IMR-90 (cell line): Measurements from ENCODE around the gene STARD10. TPM values are rescaled to one million over a fixed set of nuclear protein-coding genes. Genes with fewer than 3 reads are reported as not detected.

Source experiments
- ATAC-seq: fragments of 200-7000 bp; cut with Tn5 transposase; 2 replicates; pipeline ENCODE4 v1.9.1; 2020; ENCODE audit warnings: low read depth, mild to moderate bottlenecking, moderate library complexity
- BruUV-seq: library from RNA; stranded (reverse); fragments of 400-500 nt; replicated peaks from 2 replicates; lab custom pipeline; 2021; lab: Mats Ljungman, UMichigan
- CTCF ChIA-PET: fragments of 300-600 bp; formaldehyde crosslinking; extraction: SDS; loops from one replicate; lab custom pipeline; 2021; ENCODE audit warnings: antibody characterized with exemption; lab: Yijun Ruan, JAX
- POLR2A ChIA-PET: fragments of 300-600 bp; sonication (Branson Sonifier 250); formaldehyde crosslinking; loops from one replicate; lab custom pipeline; 2022; ENCODE audit warnings: antibody characterized with exemption; ENCODE audit not compliant: unreplicated experiment; lab: Charles Lee
- DNase-seq: peaks from one replicate; pipeline ENCODE4 v3.0.0; 2013
- H2AFZ ChIP-seq: replicated peaks from 2 replicates; pipeline ENCODE3; 2013; ENCODE audit warnings: low read length, mild to moderate bottlenecking; ENCODE audit not compliant: poor library complexity
- H2AK5ac ChIP-seq: 2 replicates; pipeline ENCODE4 v1.6.1; 2013; ENCODE audit warnings: low read depth, low read length, inconsistent platforms
- H2AK9ac ChIP-seq: replicated peaks from 2 replicates; pipeline ENCODE3; 2013; ENCODE audit warnings: mild to moderate bottlenecking, low read depth, low read length, moderate library complexity; ENCODE audit not compliant: poor library complexity
- H2BK120ac ChIP-seq: 2 replicates; pipeline ENCODE4 v1.6.1; 2013; ENCODE audit warnings: low read depth, low read length, inconsistent platforms
- H2BK15ac ChIP-seq: 3 replicates; pipeline ENCODE4 v1.6.1; 2013; ENCODE audit warnings: low read depth, low read length, inconsistent platforms
- H2BK20ac ChIP-seq: 2 replicates; pipeline ENCODE4 v1.6.1; 2013; ENCODE audit warnings: low read depth, mild to moderate bottlenecking, inconsistent platforms, low read length, moderate library complexity
- H2BK5ac ChIP-seq: 2 replicates; pipeline ENCODE4 v1.6.1; 2013; ENCODE audit warnings: mild to moderate bottlenecking, low read depth, low read length, inconsistent platforms; ENCODE audit not compliant: poor library complexity, severe bottlenecking
- H3K14ac ChIP-seq: replicated peaks from 2 replicates; pipeline ENCODE4 v1.6.1; 2013; ENCODE audit warnings: low read depth, low read length, inconsistent platforms
- H3K18ac ChIP-seq: 2 replicates; pipeline ENCODE4 v1.6.1; 2013; ENCODE audit warnings: low read depth, low read length, control low read depth
- H3K23ac ChIP-seq: 2 replicates; pipeline ENCODE4 v1.6.1; 2013; ENCODE audit warnings: low read depth, low read length, inconsistent platforms
- H3K27ac ChIP-seq: 2 replicates; pipeline ENCODE4 v1.5.1; 2013; ENCODE audit warnings: mild to moderate bottlenecking, control low read depth, low read length; ENCODE audit not compliant: insufficient read depth
- H3K27me3 ChIP-seq: 2 replicates; pipeline ENCODE4 v1.6.1; 2013; ENCODE audit warnings: low read length; ENCODE audit not compliant: control insufficient read depth, insufficient read depth
- H3K36me3 ChIP-seq: 2 replicates; pipeline ENCODE4 v1.6.1; 2013; ENCODE audit warnings: low read length, mixed read lengths; ENCODE audit not compliant: control insufficient read depth, insufficient read depth
- H3K4ac ChIP-seq: 2 replicates; pipeline ENCODE4 v1.6.1; 2013; ENCODE audit warnings: low read depth, low read length, inconsistent platforms
- H3K4me1 ChIP-seq: 2 replicates; pipeline ENCODE4 v1.6.1; 2013; ENCODE audit warnings: low read length, mixed read lengths; ENCODE audit not compliant: control insufficient read depth, insufficient read depth
- H3K4me2 ChIP-seq: 2 replicates; pipeline ENCODE4 v1.6.1; 2013; ENCODE audit warnings: low read depth, mild to moderate bottlenecking, control low read depth, low read length, moderate library complexity
- H3K4me3 ChIP-seq: 2 replicates; pipeline ENCODE4 v1.5.1; 2013; ENCODE audit warnings: low read depth, mild to moderate bottlenecking, control low read depth, low read length, moderate library complexity; ENCODE audit not compliant: insufficient read depth
- H3K56ac ChIP-seq: 2 replicates; pipeline ENCODE4 v1.6.1; 2013; ENCODE audit warnings: low read length, inconsistent platforms; ENCODE audit not compliant: insufficient read depth; ENCODE audit errors: extremely low read depth
- H3K79me1 ChIP-seq, 2 experiments: 2 replicates each; pipeline ENCODE4 v1.6.1; 2013; ENCODE audit warnings: low read length in 2 of 2, inconsistent platforms in 1 of 2, low read depth in 1 of 2
- H3K9ac ChIP-seq: 2 replicates; pipeline ENCODE4 v1.6.1; 2013; ENCODE audit warnings: low read depth, low read length, control low read depth
- H3K9me1 ChIP-seq: 2 replicates; pipeline ENCODE4 v1.6.1; 2013; ENCODE audit warnings: low read length, inconsistent platforms; ENCODE audit not compliant: insufficient read depth
- H3K9me3 ChIP-seq: 2 replicates; pipeline ENCODE4 v1.6.1; 2013; ENCODE audit warnings: low read length; ENCODE audit not compliant: control insufficient read depth, insufficient read depth
- H4K20me1 ChIP-seq: 2 replicates; pipeline ENCODE4 v1.6.1; 2013; ENCODE audit warnings: low read length, inconsistent platforms; ENCODE audit not compliant: insufficient read depth
- H4K5ac ChIP-seq: 2 replicates; pipeline ENCODE4 v1.6.1; 2013; ENCODE audit warnings: mild to moderate bottlenecking, low read depth, low read length, control low read depth
- H4K8ac ChIP-seq, 2 experiments: 2 replicates each; pipeline ENCODE4 v1.6.1; 2013; ENCODE audit warnings: low read depth in 2 of 2, low read length in 2 of 2, control low read depth in 1 of 2, inconsistent platforms in 1 of 2
- H4K91ac ChIP-seq: 2 replicates; pipeline ENCODE4 v1.6.1; 2013; ENCODE audit warnings: low read depth, low read length, inconsistent platforms; ENCODE audit not compliant: insufficient read depth
- CHD1 ChIP-seq: IDR thresholded peaks from 2 replicates; pipeline ENCODE4 v1.6.1; 2012; ENCODE audit warnings: low read depth, low read length, improper control_type of control experiment
- ELK1 ChIP-seq: fragments of 150-350 bp; IDR thresholded peaks from 2 replicates; pipeline ENCODE4 v1.6.1; 2016; ENCODE audit warnings: low read depth, mild to moderate bottlenecking, low read length, moderate library complexity, borderline replicate concordance
- FOS ChIP-seq: fragments of 150-350 bp; IDR thresholded peaks from 2 replicates; pipeline ENCODE4 v1.6.1; 2016; ENCODE audit warnings: low read depth, low read length
- MAFK ChIP-seq: IDR thresholded peaks from 2 replicates; pipeline ENCODE4 v1.6.1; 2012; ENCODE audit warnings: low read depth, low read length, improper control_type of control experiment
- MXI1 ChIP-seq: IDR thresholded peaks from 2 replicates; pipeline ENCODE4 v1.6.1; 2012; ENCODE audit warnings: low read depth, mild to moderate bottlenecking, low read length, moderate library complexity, borderline replicate concordance
- NFE2L2 ChIP-seq: fragments of 150-350 bp; IDR thresholded peaks from 2 replicates; pipeline ENCODE4 v1.6.1; 2016; ENCODE audit warnings: low read depth, mild to moderate bottlenecking, low read length
- SMC3 ChIP-seq: fragments of 150-350 bp; IDR thresholded peaks from 2 replicates; pipeline ENCODE4 v1.6.1; 2016; ENCODE audit warnings: low read depth, mild to moderate bottlenecking, antibody characterized with exemption, low read length, moderate library complexity
- USF2 ChIP-seq: fragments of 150-350 bp; IDR thresholded peaks from 2 replicates; pipeline ENCODE4 v1.6.1; 2017; ENCODE audit warnings: mild to moderate bottlenecking, antibody characterized with exemption, low read length, low read depth
- WGBS, 2 experiments: methylation state at CpG; one replicate each; pipeline versions ENCODE4 v1.1.5 to v1.1.7; 2013; ENCODE audit warnings: missing lambda C conversion rate in 2 of 2; ENCODE audit not compliant: insufficient read length in 1 of 2; ENCODE audit errors: extremely low coverage in 2 of 2; 5-methylcytosine and 5-hydroxymethylcytosine counted together
- dilution Hi-C: fragments of 300-500 bp; cut with HindIII; formaldehyde crosslinking; loops from one replicate; pipeline ENCODE4 v1.14.3; 2018; ENCODE audit warnings: low sequenced_read_pairs; ENCODE audit not compliant: unreplicated experiment
- in situ Hi-C: fragments of 300-500 bp; cut with MboI; formaldehyde crosslinking; loops from 3 replicates; pipeline ENCODE4 v1.14.3; 2019; ENCODE audit warnings: low sequenced_read_pairs, inconsistent platforms, mixed read lengths
- intact Hi-C: fragments of 100-400 bp; cut with micrococcal nuclease; formaldehyde crosslinking; loops from 2 replicates; pipeline ENCODE4 v1.10.0; 2022
- polyA plus RNA-seq, 3 experiments: library from polyadenylated mRNA; depleted of rRNA; stranded (reverse); fragments of >200 nt; gene quantifications; 2 replicates each; pipeline ENCODE4 v1.2.3, GENCODE V29; 2012; ENCODE audit warnings: low replicate concordance in 1 of 3
- total RNA-seq: library from RNA; depleted of rRNA; stranded (reverse); fragments of >200 nt; gene quantifications from 2 replicates; pipeline ENCODE4 v1.2.3, GENCODE V29; 2012

The STARD10 gene
- total and polyA plus RNA-seq, 2 of the 4 experiments (the other 2 are of a cell fraction): 23.8 to 37.4 TPM

- WGBS, 2 experiments: 100% methylated on average over 1 of the region's 9 CpGs; no CpG with 5 or more reads in 1 of the 2 experiments
- no peak overlapping the region for H2BK5ac ChIP-seq
- H3K18ac ChIP-seq: no peak overlapping the region
- H3K36me3 ChIP-seq: no peaks in the 10 kb centered on the region
- BruUV-seq: no TSS peak
- H2AK5ac ChIP-seq: peak overlapping the region; percentile 24; the same call in 1 of the 2 replicates
- no peak overlapping the region for H3K27ac ChIP-seq
- no peak overlapping the region for H4K8ac ChIP-seq
- ChIA-PET CTCF (no interaction called here), POLR2A (interaction anchor here (0.5 kb wide), 1 partner anchor 118 kb away, joined by 3 read pairs; no protein-coding TSS in a partner anchor)
- no peak overlapping the region for H3K14ac ChIP-seq
- peaks cover 0 to 8% of the 10 kb centered on the region in 2 experiments; a peak in 1 of 4 replicates for H3K79me1 ChIP-seq
- H3K9ac ChIP-seq: no peak overlapping the region
- no peaks in the 10 kb centered on the region for H3K9me3 ChIP-seq
- H2BK120ac ChIP-seq: no peak overlapping the region
- no peak overlapping the region for H2BK20ac ChIP-seq
- intact Hi-C loops (no loop called here), in situ Hi-C loops (no loop called here), dilution Hi-C loops (no loop called here)
- H3K4me1 ChIP-seq: peaks cover 8% of the 10 kb centered on the region
- no peak overlapping the region for H3K4ac ChIP-seq
- H2BK15ac ChIP-seq: no peak overlapping the region
- TF ChIP-seq MAFK: no peak
- TF ChIP-seq MXI1: no peak
- TF ChIP-seq SMC3: no peak
- no peak for TF ChIP-seq NFE2L2
- TF ChIP-seq ELK1: no peak
- TF ChIP-seq FOS: no peak
- TF ChIP-seq CHD1: no peak
- TF ChIP-seq USF2: no peak
- no peak overlapping the region for H4K91ac ChIP-seq
- peaks cover 11% of the 10 kb centered on the region for H3K9me1 ChIP-seq
- DNase-seq (no peak), ATAC-seq (no peak)
- H3K4me2 ChIP-seq: no peak overlapping the region
- no peak overlapping the region for H3K4me3 ChIP-seq
- no peak overlapping the region for H3K56ac ChIP-seq
- no peak overlapping the region for H4K5ac ChIP-seq
- H3K27me3 ChIP-seq: no peaks in the 10 kb centered on the region
- no peak overlapping the region for H2AFZ ChIP-seq
- no peak overlapping the region for H3K23ac ChIP-seq
- peak overlapping the region; percentile 70 for H2AK9ac ChIP-seq
- peaks cover 5% of the 10 kb centered on the region; the same call in 1 of the 2 replicates for H4K20me1 ChIP-seq
Measured at GRCh38 chr11:72823105-72823804, 29.4 kb upstream of the STARD10 start.
